PC-9 (cell line): ENCODE data around the gene FAM8A1. TPM values are rescaled to one million over a fixed set of nuclear protein-coding genes. Genes with fewer than 3 reads are reported as not detected.

Experiments
- BruUV-seq: library from RNA; stranded (reverse); fragments of 400-500 nt; replicated peaks from 2 replicates; lab custom pipeline; 2021; lab: Mats Ljungman, UMichigan
- CTCF ChIA-PET: fragments of 300-600 bp; sonication (Branson Sonifier 250); formaldehyde crosslinking; loops from one replicate; lab custom pipeline; 2022; ENCODE audit warnings: antibody characterized with exemption; lab: Charles Lee
- POLR2A ChIA-PET: fragments of 300-600 bp; sonication (Branson Sonifier 250); formaldehyde crosslinking; loops from one replicate; lab custom pipeline; 2022; ENCODE audit warnings: antibody characterized with exemption; ENCODE audit not compliant: unreplicated experiment; lab: Charles Lee
- DNase-seq, 2 experiments: peaks; one replicate each; pipeline versions ENCODE4 v3.0.0 to v3.0.0-alpha.2; 2015 to 2022; ENCODE audit warnings: mixed read lengths in 1 of 2
- H2AFZ ChIP-seq: fragments of 200-600 bp; sonication (generic); 2 replicates; pipeline ENCODE4 v1.8.1; 2017; ENCODE audit warnings: antibody characterized with exemption
- H3F3A ChIP-seq: fragments of 200-600 bp; sonication (generic); 2 replicates; pipeline ENCODE4 v1.8.1; 2017; ENCODE audit warnings: antibody characterized with exemption, mild to moderate bottlenecking, low read depth; ENCODE audit not compliant: insufficient read depth
- H3K27ac ChIP-seq: fragments of 200-600 bp; sonication (generic); 2 replicates; pipeline ENCODE4 v1.6.1; 2016; ENCODE audit warnings: mixed run types
- H3K27me3 ChIP-seq: fragments of 200-600 bp; sonication (generic); 2 replicates; pipeline ENCODE4 v1.6.1; 2016; ENCODE audit warnings: low read depth, mixed run types; ENCODE audit not compliant: insufficient read depth
- H3K36me3 ChIP-seq: fragments of 200-600 bp; sonication (generic); 2 replicates; pipeline ENCODE4 v1.6.1; 2016; ENCODE audit warnings: low read depth, mixed run types
- H3K4me1 ChIP-seq: fragments of 200-600 bp; sonication (generic); replicated peaks from 2 replicates; pipeline ENCODE4 v1.6.1; 2016; ENCODE audit warnings: mixed run types; ENCODE audit not compliant: insufficient read depth
- H3K4me2 ChIP-seq: fragments of 200-600 bp; sonication (generic); 2 replicates; pipeline ENCODE4 v1.6.1; 2017; ENCODE audit warnings: mixed run types
- H3K4me3 ChIP-seq: fragments of 200-600 bp; sonication (generic); 2 replicates; pipeline ENCODE4 v1.6.1; 2016; ENCODE audit warnings: mixed run types
- H3K79me2 ChIP-seq: fragments of 200-600 bp; sonication (generic); 2 replicates; pipeline ENCODE4 v1.6.1; 2017; ENCODE audit warnings: low read depth, mixed run types
- H3K9me2 ChIP-seq: fragments of 200-600 bp; sonication (generic); 2 replicates; pipeline ENCODE4 v1.8.1; 2017; ENCODE audit warnings: mild to moderate bottlenecking; ENCODE audit not compliant: insufficient read depth
- H3K9me3 ChIP-seq: fragments of 200-600 bp; sonication (generic); 2 replicates; pipeline ENCODE4 v1.8.1; 2016; ENCODE audit warnings: low read depth; ENCODE audit not compliant: insufficient read depth
- H4K20me1 ChIP-seq: fragments of 200-600 bp; sonication (generic); 2 replicates; pipeline ENCODE4 v1.8.1; 2017; ENCODE audit not compliant: insufficient read depth
- CTCF ChIP-seq: fragments of 200-600 bp; sonication (generic); conservative IDR thresholded peaks from 2 replicates; pipeline ENCODE4 v1.6.1; 2017; ENCODE audit warnings: mixed run types, antibody characterized with exemption, mild to moderate bottlenecking, moderate library complexity
- EZH2 ChIP-seq: fragments of 200-600 bp; sonication (generic); IDR thresholded peaks from 2 replicates; pipeline ENCODE4 v1.8.0; 2017; ENCODE audit warnings: antibody characterized with exemption, low read depth
- intact Hi-C: fragments of 100-400 bp; cut with micrococcal nuclease; formaldehyde crosslinking; loops from one replicate; pipeline ENCODE4 v1.10.0; 2022; ENCODE audit not compliant: unreplicated experiment
- total RNA-seq: library from RNA; stranded (reverse); gene quantifications from 2 replicates; pipeline ENCODE4 v1.2.3, GENCODE V29; 2021

Gene FAM8A1
- total RNA-seq, 1 experiment from 2014 or later: 11.9 TPM

GRCh38 chr6:17650656-17651309 is 50.7 kb downstream of the FAM8A1 start:
- Histone ChIP-seq H3K4me1 (peaks cover 13% of the 10 kb centered on the region), H4K20me1 (peaks cover 15% of the 10 kb centered on the region; the same call in 1 of the 2 replicates), H3F3A (peaks cover 56% of the 10 kb centered on the region), H3K27me3 (no peaks in the 10 kb centered on the region), H3K9me3 (no peaks in the 10 kb centered on the region), H2AFZ (no peak overlapping the region), H3K4me2 (0 out of 2 replicates have a peak overlapping the region, but pooled peaks have one; percentile 10), H3K36me3 (peaks cover 64% of the 10 kb centered on the region), H3K4me3 (no peak overlapping the region), H3K27ac (peak overlapping the region; percentile 32; the same call in 1 of the 2 replicates), H3K9me2 (no peaks in the 10 kb centered on the region), H3K79me2 (peaks cover 32% of the 10 kb centered on the region)
- DNase-seq: peak in 1 of 2 experiments; percentile 48
- TF ChIP-seq CTCF (no peak), EZH2 (no peak)
- CTCF ChIA-PET: no interaction called here
- intact Hi-C loops: no loop called here
- BruUV-seq: no TSS peak
- POLR2A ChIA-PET: no interaction called here

- intact Hi-C loops: no loop called here
- no peaks in the 10 kb centered on the region for H3K27me3 ChIP-seq
- BruUV-seq: no TSS peak
- H3K36me3 ChIP-seq: peaks cover 50% of the 10 kb centered on the region
- H2AFZ ChIP-seq: no peak overlapping the region
- no peak overlapping the region for H3K4me3 ChIP-seq
- TF ChIP-seq CTCF (no peak), EZH2 (no peak)
- peaks cover 26% of the 10 kb centered on the region for H4K20me1 ChIP-seq
- H3K9me3 ChIP-seq: no peaks in the 10 kb centered on the region
- ChIA-PET CTCF (interaction anchor here (0.7 kb wide), 1 partner anchor 162 kb away, joined by 3 read pairs; no protein-coding TSS in a partner anchor), POLR2A (no interaction called here)
- peaks cover 47% of the 10 kb centered on the region for H3K79me2 ChIP-seq
- DNase-seq: no peak
- H3K27ac ChIP-seq: no peak overlapping the region
- peaks cover 72% of the 10 kb centered on the region for H3F3A ChIP-seq
- H3K4me1 ChIP-seq: peaks cover 13% of the 10 kb centered on the region
- H3K4me2 ChIP-seq: no peak overlapping the region
- H3K9me2 ChIP-seq: no peaks in the 10 kb centered on the region
Measured at GRCh38 chr6:17653198-17653882, 53.2 kb downstream of the FAM8A1 start.

- Histone ChIP-seq H3K4me3 (no peak overlapping the region), H3K4me1 (peaks cover 1% of the 10 kb centered on the region; the same call in 1 of the 2 replicates), H3K27ac (no peak overlapping the region), H2AFZ (no peak overlapping the region), H4K20me1 (peaks cover 35% of the 10 kb centered on the region), H3K4me2 (no peak overlapping the region), H3F3A (peaks cover 63% of the 10 kb centered on the region), H3K79me2 (peaks cover 59% of the 10 kb centered on the region), H3K9me3 (no peaks in the 10 kb centered on the region), H3K9me2 (no peaks in the 10 kb centered on the region), H3K27me3 (no peaks in the 10 kb centered on the region), H3K36me3 (peaks cover 49% of the 10 kb centered on the region)
- ChIA-PET CTCF (no interaction called here), POLR2A (no interaction called here)
- no peak for TF ChIP-seq CTCF
- TF ChIP-seq EZH2: no peak
- no TSS peak for BruUV-seq
- no peak for DNase-seq
- intact Hi-C loops: loop anchor here (5.0 kb wide), 1 partner anchor 34 kb away; no protein-coding TSS in a partner anchor
Measured at GRCh38 chr6:17656092-17656491, 56.0 kb downstream of the FAM8A1 start.
